ENCODE measurements around the gene DENND4A.

Gene DENND4A

GRCh38 chr15:65832549-65833364 is 40.7 kb upstream of the DENND4A start (continued):
- TF ChIP-seq, protein P1, sequence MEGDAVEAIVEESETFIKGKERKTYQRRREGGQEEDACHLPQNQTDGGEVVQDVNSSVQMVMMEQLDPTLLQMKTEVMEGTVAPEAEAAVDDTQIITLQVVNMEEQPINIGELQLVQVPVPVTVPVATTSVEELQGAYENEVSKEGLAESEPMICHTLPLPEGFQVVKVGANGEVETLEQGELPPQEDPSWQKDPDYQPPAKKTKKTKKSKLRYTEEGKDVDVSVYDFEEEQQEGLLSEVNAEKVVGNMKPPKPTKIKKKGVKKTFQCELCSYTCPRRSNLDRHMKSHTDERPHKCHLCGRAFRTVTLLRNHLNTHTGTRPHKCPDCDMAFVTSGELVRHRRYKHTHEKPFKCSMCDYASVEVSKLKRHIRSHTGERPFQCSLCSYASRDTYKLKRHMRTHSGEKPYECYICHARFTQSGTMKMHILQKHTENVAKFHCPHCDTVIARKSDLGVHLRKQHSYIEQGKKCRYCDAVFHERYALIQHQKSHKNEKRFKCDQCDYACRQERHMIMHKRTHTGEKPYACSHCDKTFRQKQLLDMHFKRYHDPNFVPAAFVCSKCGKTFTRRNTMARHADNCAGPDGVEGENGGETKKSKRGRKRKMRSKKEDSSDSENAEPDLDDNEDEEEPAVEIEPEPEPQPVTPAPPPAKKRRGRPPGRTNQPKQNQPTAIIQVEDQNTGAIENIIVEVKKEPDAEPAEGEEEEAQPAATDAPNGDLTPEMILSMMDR (tag by site-specific recombination; IDR thresholded peaks at IDR 0.05): 0 out of 2 replicates have a peak, but pooled peaks have one; percentile 31
- TF ChIP-seq ZNF837 (tag by site-specific recombination; IDR thresholded peaks at IDR 0.05) (peak; percentile 34; the same call in 1 of the 2 replicates), ZNF341 (tag by site-specific recombination; IDR thresholded peaks at IDR 0.05; ENCODE audit: low read depth) (peak; percentile 74), SP7 (tag by site-specific recombination; IDR thresholded peaks at IDR 0.05) (peak; percentile 99), ZFP41 (tag by site-specific recombination; IDR thresholded peaks at IDR 0.05; ENCODE audit: borderline replicate concordance) (no peak), KLF10 (tag by site-specific recombination; IDR thresholded peaks at IDR 0.05) (peak; percentile 98)

- ChIA-PET CTCF (interaction anchor here (0.6 to 1.8 kb wide), 18 partner anchors 9 to 719 kb away, joined by 3 to 16 read pairs (median 4); partner anchors contain the start of gene DENND4A), POLR2A (no interaction called here)
- Histone ChIP-seq H3K4me3 (ENCODE audit: low read depth, low read length) (no peak overlapping the region), H3K4me1 (ENCODE audit: control insufficient read depth, insufficient read depth, low read length) (peaks cover 15% of the 10 kb centered on the region), H3K9me3 (ENCODE audit: control insufficient read depth, insufficient read depth, low read depth, low read length) (no peaks in the 10 kb centered on the region), H3K36me3 (ENCODE audit: control insufficient read depth in 2 of 2, insufficient read depth in 1 of 2, low read length in 2 of 2) (no peaks in the 10 kb centered on the region), H3K27ac (ENCODE audit: extremely low read depth, low read depth, low read length) (no peak overlapping the region)
- peak; percentile 51; the same call in 1 of the 2 replicates for TF ChIP-seq ZNF654 (tag by site-specific recombination; IDR thresholded peaks at IDR 0.05; ENCODE audit: low read depth)
- no peak for TF ChIP-seq ZNF394 (tag by site-specific recombination; IDR thresholded peaks at IDR 0.05; ENCODE audit: borderline replicate concordance)
- TF ChIP-seq, protein P1 (tag by site-specific recombination; IDR thresholded peaks at IDR 0.05): peak; percentile 46
- no peak for TF ChIP-seq ZNF211 (tag by site-specific recombination; IDR thresholded peaks at IDR 0.05; ENCODE audit: low read depth)
- TF ChIP-seq ZNF791 (tag by site-specific recombination; IDR thresholded peaks at IDR 0.05): no peak
- peak; percentile 21; the same call in 1 of the 2 replicates for TF ChIP-seq ZEB2 (tag by site-specific recombination; IDR thresholded peaks at IDR 0.05)
- 0 out of 2 replicates have a peak, but pooled peaks have one; percentile 16 for TF ChIP-seq KLF10 (tag by site-specific recombination; IDR thresholded peaks at IDR 0.05)
- 0 out of 2 replicates have a peak, but pooled peaks have one; percentile 6 for TF ChIP-seq ZNF335 (tag by site-specific recombination; conservative IDR thresholded peaks at IDR 0.05)
Measured at GRCh38 chr15:65829130-65829764, 37.2 kb upstream of the DENND4A start.

DNA sequence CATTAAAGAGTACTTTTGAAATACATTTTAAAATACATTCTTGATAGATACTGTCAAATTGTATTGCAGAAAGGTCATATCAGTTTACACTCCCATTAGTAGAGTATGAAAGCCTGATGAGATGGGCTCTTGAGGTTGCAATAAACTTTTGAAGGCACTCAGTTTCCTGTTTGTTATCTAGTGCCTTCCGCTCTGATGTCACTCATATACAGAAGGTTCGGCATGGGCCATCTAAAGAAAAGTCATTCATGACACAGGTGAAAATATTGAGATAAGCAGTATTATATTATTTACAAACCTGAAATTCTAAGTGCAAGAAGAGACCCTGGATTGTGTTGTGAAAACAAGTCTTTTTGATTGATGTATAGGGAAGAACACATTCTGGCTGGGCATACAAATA is 36.5 kb upstream of the DENND4A start:
- Histone ChIP-seq H3K9me3 (ENCODE audit: control insufficient read depth, insufficient read depth, low read depth, low read length) (no peaks in the 10 kb centered on the region), H3K36me3 (ENCODE audit: control insufficient read depth in 2 of 2, insufficient read depth in 1 of 2, low read length in 2 of 2) (no peaks in the 10 kb centered on the region), H3K4me3 (ENCODE audit: low read depth, low read length) (no peak overlapping the region), H3K4me1 (ENCODE audit: control insufficient read depth, insufficient read depth, low read length) (peaks cover 9% of the 10 kb centered on the region), H3K27ac (ENCODE audit: extremely low read depth, low read depth, low read length) (no peak overlapping the region)
- no peak for TF ChIP-seq ZNF549 (tag by site-specific recombination; IDR thresholded peaks at IDR 0.05)
- TF ChIP-seq IKZF3 (tag by site-specific recombination; IDR thresholded peaks at IDR 0.05): no peak
- TF ChIP-seq, protein P2, sequence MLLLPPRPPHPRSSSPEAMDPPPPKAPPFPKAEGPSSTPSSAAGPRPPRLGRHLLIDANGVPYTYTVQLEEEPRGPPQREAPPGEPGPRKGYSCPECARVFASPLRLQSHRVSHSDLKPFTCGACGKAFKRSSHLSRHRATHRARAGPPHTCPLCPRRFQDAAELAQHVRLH (tag by site-specific recombination; IDR thresholded peaks at IDR 0.05): no peak
- TF ChIP-seq ZNF777 (tag by site-specific recombination; IDR thresholded peaks at IDR 0.05; ENCODE audit: borderline replicate concordance): no peak
- no peak for TF ChIP-seq ZNF785 (tag by site-specific recombination; IDR thresholded peaks at IDR 0.05)
- TF ChIP-seq ZNF530 (tag by site-specific recombination; IDR thresholded peaks at IDR 0.05; ENCODE audit: low read depth): no peak
- no peak for TF ChIP-seq HOXA7 (CRISPR knock-in tag; IDR thresholded peaks at IDR 0.05; ENCODE audit: borderline replicate concordance)
- no peak for TF ChIP-seq PRDM1 (tag by site-specific recombination; IDR thresholded peaks at IDR 0.05)
- POLR2A ChIA-PET: no interaction called here
- CTCF ChIA-PET: interaction anchor here (0.6 to 1.8 kb wide), 17 partner anchors 9 to 720 kb away, joined by 3 to 16 read pairs (median 3); partner anchors contain the start of gene DENND4A

Measured in HEK293 (cell line).